Fibroblast of mammary gland (primary cell): ENCODE data around the gene AGAP1.
A peak's percentile ranks its signal among the peaks of the same experiment; 100 is the strongest.

Experiments used
- DNase-seq: peaks from one replicate; pipeline ENCODE4 v3.0.0-alpha.2; 2010; ENCODE audit warnings: low read depth
- H3K4me3 ChIP-seq: 2 replicates; pipeline ENCODE4 v1.5.1; 2011; ENCODE audit warnings: low read depth, mild to moderate bottlenecking, low read length, moderate library complexity; ENCODE audit not compliant: control insufficient read depth
- TF ChIP-seq, protein P1 (sequence below): conservative IDR thresholded peaks from 2 replicates; pipeline ENCODE4 v1.5.1; 2011; ENCODE audit warnings: low read depth, low read length, inconsistent platforms; ENCODE audit not compliant: control insufficient read depth, insufficient read depth

The AGAP1 gene

DNA sequence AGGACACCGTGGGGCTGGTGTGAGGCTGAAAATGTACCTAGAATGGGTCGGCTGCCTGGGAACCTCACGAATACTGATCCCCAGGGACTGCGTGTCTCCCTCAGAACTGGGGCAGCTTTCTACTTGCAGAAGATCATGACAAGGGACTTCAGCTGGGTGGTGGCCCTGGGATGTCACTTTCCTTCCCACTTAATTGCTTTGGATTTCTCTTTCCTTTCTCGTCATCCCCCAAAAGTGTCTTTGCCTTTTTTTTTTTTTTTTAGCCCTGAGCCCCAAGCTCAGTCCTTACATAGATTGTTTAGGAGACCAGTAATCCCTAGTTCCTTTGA lies 395.4 kb downstream of the AGAP1 start:
- H3K4me3 ChIP-seq: no peak overlapping the region
- TF ChIP-seq, protein P1, sequence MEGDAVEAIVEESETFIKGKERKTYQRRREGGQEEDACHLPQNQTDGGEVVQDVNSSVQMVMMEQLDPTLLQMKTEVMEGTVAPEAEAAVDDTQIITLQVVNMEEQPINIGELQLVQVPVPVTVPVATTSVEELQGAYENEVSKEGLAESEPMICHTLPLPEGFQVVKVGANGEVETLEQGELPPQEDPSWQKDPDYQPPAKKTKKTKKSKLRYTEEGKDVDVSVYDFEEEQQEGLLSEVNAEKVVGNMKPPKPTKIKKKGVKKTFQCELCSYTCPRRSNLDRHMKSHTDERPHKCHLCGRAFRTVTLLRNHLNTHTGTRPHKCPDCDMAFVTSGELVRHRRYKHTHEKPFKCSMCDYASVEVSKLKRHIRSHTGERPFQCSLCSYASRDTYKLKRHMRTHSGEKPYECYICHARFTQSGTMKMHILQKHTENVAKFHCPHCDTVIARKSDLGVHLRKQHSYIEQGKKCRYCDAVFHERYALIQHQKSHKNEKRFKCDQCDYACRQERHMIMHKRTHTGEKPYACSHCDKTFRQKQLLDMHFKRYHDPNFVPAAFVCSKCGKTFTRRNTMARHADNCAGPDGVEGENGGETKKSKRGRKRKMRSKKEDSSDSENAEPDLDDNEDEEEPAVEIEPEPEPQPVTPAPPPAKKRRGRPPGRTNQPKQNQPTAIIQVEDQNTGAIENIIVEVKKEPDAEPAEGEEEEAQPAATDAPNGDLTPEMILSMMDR: no peak
- no peak for DNase-seq

DNA sequence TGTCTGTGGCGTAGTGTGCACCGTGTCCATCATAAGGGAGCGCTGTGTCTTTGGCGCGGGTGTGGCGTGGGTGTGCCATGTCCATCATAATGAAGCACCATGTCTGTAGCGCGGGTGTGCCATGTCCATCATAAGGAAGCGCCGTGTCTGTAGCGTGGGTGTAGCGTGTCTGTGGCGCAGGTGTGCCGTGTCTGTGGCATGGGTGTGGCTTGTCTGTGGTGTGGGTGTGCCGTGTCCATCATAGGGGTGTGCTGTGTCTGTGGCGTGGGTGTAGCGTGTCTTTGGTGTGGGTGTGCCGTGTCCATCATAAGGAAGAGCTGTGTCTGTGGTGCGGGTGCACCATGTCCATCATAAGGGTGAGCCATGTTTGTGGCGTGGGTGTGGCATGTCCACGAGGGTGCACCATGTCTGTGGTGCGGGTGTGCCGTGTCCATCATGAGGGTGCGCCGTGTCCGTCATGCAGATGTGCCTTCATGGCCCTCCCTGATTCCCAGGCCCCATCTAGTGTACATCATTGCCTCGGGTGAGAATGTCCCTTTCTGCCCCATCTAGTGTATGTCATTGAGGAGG lies 399.4 kb downstream of the AGAP1 start:
- no peak for DNase-seq
- TF ChIP-seq, protein P1: no peak
- no peak overlapping the region for H3K4me3 ChIP-seq

DNA sequence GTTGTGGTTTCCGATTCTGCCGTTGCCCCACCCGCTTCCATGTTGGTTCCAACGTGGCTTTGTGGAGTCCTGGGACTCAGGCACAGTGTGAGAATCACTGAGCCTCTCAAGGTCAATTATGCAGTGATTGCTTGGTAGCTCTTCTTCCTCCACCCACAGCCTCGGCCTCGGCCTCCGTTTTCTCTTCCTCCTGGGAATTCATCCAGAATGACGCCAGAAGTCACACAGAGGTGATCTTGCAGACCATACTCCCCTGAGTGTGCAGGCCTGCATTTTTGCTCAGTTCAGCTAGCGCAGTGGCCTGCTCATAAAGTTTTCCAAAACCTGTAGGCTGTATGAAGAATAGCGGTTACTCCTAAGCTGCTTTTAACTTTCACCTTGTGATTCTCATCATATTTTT lies 401.0 kb downstream of the AGAP1 start:
- DNase-seq: peak; percentile 12
- no peak overlapping the region for H3K4me3 ChIP-seq
- TF ChIP-seq, protein P1: no peak

DNA sequence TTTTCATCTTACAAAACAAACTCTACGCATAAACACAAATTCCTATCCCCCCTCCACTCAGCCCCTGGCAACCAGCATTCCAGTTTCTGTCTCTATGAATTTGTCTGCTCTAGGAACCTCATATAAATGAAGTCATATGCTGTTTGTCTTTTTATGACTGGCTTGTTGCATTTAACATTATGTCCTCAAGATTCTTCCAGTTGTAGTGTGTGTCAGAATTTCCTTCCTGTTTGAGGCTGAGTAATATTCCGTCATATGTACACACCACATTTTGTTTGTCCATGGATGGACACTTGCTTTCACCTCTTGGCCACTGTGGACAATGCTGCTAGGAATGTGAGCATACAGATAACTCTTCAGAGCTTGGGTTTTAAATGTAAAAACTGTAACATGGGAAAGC lies 402.2 kb downstream of the AGAP1 start:
- H3K4me3 ChIP-seq: no peak overlapping the region
- DNase-seq: no peak

DNA sequence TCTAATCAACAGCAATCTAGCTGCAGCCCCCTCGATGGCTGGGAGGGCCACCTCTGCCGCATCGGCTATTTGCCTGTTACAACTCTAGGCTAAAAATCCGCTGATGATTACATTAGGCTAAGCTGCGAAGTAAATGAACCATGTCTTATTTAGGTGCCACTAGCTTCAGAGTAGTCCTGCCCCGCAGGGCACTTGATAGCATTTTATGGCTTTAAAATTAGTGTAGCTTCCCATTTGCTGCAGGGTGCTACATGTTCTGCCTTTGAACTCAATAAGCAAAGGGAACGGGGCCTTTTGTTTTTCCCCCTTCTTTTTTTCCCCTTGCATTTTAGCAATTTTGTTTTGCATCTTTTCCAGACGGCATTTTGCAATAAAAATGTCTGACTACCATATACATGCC lies 404.1 kb downstream of the AGAP1 start:
- TF ChIP-seq, protein P1: no peak
- DNase-seq: no peak
- no peak overlapping the region for H3K4me3 ChIP-seq

More for the DNA sequence above, 402.2 kb downstream of the AGAP1 start:
- TF ChIP-seq, protein P1: no peak

DNA sequence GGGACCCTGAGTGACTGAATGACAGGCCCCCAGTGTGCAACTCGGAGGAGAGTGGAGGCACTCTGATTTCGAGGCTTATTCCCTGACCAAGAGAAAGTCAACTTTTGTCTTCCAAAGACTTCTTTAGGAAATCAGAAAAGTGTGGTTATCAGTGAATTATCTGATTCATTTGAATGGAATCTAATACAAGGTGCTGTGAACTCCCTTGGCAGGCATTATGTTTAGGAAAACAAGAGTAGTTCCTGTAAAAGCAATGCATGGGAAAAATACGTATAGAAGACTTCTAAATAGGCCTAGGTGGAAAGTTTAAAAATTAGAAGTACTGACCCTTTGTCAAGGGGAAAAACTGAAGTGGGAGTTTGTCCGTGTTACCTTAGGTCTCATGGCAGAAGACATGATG lies 404.9 kb downstream of the AGAP1 start:
- TF ChIP-seq, protein P1: no peak
- no peak for DNase-seq
- no peak overlapping the region for H3K4me3 ChIP-seq

DNA sequence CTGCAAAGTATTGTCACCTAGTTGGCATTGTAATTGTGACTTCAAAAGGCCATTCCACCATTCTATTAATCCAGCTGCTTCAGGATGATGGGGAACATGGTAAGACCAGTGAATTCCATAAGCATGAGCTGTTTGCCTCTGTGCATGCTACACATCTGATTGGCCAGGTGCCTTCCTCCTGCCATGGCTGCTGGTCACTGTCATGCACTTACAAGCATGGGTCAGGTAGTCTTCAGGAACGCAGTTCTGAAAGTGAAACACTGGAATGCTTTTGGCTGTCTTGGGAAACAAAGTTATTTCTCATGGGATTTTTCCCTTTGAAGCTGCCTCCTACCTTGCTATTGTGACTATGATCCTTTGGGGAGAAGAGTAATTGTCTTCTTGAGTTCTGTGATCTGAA lies 406.8 kb downstream of the AGAP1 start:
- no peak overlapping the region for H3K4me3 ChIP-seq
- TF ChIP-seq, protein P1: no peak
- peak; percentile 2 for DNase-seq
